LNCAP (cell line): Measurements from ENCODE around the gene POU6F1.

Source experiments
- CTCF ChIP-seq: fragments of 450-650 bp; IDR thresholded peaks from 2 replicates; pipeline ENCODE4 v1.5.1; 2017; ENCODE audit warnings: mild to moderate bottlenecking

Gene POU6F1

DNA sequence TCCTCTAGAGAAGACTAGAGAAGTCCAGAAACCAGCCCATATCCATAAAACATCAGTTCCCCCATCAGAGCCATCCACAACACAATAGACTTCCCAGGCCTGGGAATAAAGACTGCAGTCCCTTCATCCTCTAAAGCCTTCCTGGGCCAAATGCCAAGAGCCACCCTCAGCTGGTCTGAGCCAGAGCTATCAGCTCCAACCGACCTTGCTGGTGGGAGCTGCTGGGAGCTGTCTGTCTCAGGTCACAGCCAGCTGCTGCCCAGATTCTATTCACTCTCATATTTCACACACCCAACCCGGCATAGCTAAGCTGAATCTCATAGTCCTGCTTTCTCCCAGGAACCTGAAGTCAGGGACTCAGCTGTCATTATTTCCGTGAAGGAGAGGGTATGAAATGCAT, 34.0 kb downstream of the POU6F1 start:
- no peak for TF ChIP-seq CTCF

DNA sequence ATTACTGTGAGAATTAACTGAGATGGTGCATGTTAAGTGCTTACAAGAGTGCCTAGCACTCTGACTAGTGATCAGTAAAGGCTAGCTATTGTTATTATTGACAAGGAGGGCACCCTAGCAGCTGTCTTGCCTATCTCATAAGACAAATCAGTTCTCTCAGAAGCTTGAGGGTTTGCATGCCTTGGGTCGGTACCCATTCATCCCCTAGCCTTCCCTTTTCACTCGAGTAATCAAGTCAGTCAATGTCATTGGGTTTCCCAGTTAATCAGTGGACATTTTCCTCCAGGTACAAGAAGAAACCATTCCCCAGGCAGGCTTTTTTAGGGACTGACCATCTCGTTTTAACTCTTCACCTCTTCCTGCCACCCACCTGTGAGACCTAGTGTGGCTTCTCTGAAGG, 34.5 kb downstream of the POU6F1 start:
- TF ChIP-seq CTCF: no peak

DNA sequence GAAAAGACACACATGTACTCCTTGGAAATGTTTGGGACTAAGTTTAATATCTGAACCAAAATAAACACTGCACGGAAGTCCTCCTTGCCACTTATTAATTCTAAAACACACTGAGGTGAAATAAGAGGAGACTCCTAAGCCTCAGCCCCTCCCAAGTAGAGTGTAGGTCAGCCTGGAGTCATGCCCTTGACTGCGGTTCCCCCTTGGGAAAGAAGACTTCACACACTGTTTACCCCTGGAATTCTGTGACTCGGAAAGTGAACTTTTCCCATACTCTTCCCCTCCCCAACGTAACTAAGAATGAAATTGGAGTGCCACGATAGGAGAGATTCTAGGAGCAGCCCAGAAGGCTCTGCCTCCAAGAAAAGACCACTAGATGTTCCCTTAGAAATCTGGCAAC, 36.3 kb downstream of the POU6F1 start:
- no peak for TF ChIP-seq CTCF

DNA sequence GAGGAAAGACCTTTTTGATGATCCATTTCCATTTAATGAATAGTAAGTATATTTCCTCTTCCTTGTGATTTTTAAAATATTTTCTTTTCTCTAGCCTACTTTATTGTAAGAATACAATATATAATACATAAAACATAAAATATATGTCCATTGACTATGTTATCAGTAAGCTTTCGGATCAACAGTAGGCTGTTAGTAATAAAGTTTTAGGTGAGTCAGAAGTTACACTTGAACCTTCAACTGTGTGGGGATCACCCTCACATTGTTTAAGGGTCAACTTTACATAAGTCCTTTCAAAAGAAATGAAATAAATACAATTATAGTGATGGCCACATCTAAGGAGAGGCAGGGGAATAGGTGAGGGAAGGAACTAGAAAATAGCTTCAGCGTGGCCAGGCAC, 40.0 kb downstream of the POU6F1 start:
- no peak for TF ChIP-seq CTCF

DNA sequence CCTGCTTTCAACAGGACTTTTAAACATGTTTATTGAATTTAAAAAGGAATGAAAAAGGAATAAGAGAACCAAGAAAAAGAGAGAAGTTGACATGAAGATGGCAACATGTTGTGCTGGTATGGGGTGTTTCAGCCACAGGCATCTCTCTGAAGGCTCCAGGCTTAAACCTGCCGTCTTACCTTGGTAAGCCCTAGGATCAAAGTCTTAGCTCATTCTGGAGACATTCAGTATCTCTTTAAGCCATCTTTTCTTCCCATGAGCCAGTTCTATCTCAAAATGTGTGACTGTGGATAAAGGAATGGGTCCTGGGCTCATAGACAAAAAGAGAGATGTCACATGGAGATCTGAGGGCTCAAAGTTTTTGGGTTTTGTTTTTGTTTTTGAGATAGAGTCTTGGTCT, 43.4 kb downstream of the POU6F1 start:
- no peak for TF ChIP-seq CTCF

- no peak for TF ChIP-seq CTCF
Measured at GRCh38 chr12:51172515-51173431, 45.1 kb downstream of the POU6F1 start, which contains the start of gene TFCP2. Gene TFCP2 (minus strand): TSS chr12:51173135. CDS start chr12:51172422, 713 bp downstream.

GRCh38 chr12:51171884-51172514, 45.9 kb downstream of the POU6F1 start:
- no peak for TF ChIP-seq CTCF
